Activated T-helper 17 cell treated with anti-CD3 and anti-CD28 coated beads, Interleukin-2, amount 50 U/mL, for 72 hours (primary cell): ENCODE data around the gene OR10A3. TPM values are rescaled to one million over a fixed set of nuclear protein-coding genes. Genes with fewer than 3 reads are reported as not detected.

ENCODE experiments used
- ATAC-seq: fragments of 150-1000 bp; cut with Tn5 transposase; replicated peaks from 2 replicates; pipeline ENCODE4 v1.10.0; 2021; ENCODE audit warnings: mild to moderate bottlenecking, moderate library complexity
- H3K27ac Mint-ChIP-seq: one replicate; pipeline ENCODE4 v1.8.0; 2022; ENCODE audit warnings: mixed read lengths
- H3K27me3 Mint-ChIP-seq: one replicate; pipeline ENCODE4 v1.8.0; 2022; ENCODE audit warnings: mixed read lengths
- H3K36me3 Mint-ChIP-seq: one replicate; pipeline ENCODE4 v1.8.0; 2022; ENCODE audit warnings: low read depth, mild to moderate bottlenecking, mixed read lengths
- H3K4me1 Mint-ChIP-seq: one replicate; pipeline ENCODE4 v1.8.0; 2022; ENCODE audit warnings: mixed read lengths
- H3K4me3 Mint-ChIP-seq: one replicate; pipeline ENCODE4 v1.8.0; 2022; ENCODE audit warnings: mild to moderate bottlenecking, mixed read lengths
- H3K9me3 Mint-ChIP-seq: one replicate; pipeline ENCODE4 v1.8.0; 2022; ENCODE audit warnings: mixed read lengths
- total RNA-seq, 2 donors: library from RNA; stranded (reverse); gene quantifications; one replicate each; pipeline ENCODE4 v1.2.3, GENCODE V29; 2022

Gene OR10A3
- total RNA-seq, 2 donors from 2014 or later: not detected

DNA sequence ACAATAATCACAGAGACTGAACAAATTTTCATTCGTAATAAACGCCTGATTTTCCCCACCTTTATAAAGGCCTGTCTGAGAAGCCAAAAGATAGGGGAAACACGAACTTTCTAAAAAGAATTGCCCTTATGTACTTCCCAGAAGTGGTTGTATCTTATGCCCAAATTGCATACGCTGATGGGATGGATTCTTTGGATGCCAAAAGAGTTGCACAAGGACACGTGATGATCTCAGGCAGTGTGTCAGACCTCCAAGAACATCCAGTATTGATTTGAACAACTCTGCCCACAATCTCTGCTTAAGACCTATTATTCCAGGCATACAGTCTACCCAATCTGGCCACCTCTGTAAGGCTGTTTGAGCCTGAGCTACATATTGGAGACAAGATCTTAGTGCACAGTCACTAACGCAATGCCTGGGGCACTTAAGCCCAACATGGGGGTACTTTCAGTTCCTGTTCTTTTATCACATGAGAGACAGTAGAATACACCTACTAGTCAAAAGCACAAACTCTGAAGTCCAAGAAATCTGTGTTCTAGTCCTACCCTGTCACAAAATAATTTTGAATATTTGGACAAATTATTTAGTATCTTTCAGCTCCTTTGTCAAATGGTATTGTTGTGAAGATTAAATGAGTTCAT lies 49.3 kb downstream of the OR10A3 start:
- ATAC-seq: no peak
- Mint-ChIP-seq H3K4me1 (no peaks in the 10 kb centered on the region), H3K36me3 (no peaks in the 10 kb centered on the region), H3K9me3 (no peaks in the 10 kb centered on the region), H3K4me3 (no peak overlapping the region), H3K27me3 (no peaks in the 10 kb centered on the region), H3K27ac (no peak overlapping the region)

- ATAC-seq: no peak
- H3K27ac Mint-ChIP-seq: no peak overlapping the region
- H3K9me3 Mint-ChIP-seq: no peaks in the 10 kb centered on the region
Observed at GRCh38 chr11:7890417-7891172, 50.9 kb downstream of the OR10A3 start.

DNA sequence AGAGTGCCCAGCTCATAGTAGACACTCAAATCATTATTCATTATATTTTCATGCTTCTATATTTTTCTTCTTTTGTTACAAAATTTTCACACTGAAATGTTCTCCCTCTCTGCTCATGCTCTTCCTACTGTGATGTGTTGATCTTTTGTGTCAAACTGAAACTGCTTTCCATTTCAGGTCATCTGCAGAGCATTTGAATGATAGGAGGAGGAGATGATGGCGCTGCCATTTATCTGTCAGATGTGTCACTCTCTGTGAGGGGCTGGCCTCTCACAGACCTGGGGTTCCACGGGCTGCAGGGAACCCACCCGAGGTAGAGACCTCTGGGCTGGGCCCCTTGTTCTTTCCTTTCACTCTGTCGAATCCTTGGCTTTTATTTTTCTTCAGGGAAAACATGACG lies 51.5 kb downstream of the OR10A3 start:
- Mint-ChIP-seq H3K27ac (no peak overlapping the region), H3K4me3 (no peak overlapping the region), H3K9me3 (no peaks in the 10 kb centered on the region), H3K27me3 (peaks cover 7% of the 10 kb centered on the region), H3K36me3 (no peaks in the 10 kb centered on the region), H3K4me1 (no peaks in the 10 kb centered on the region)
- no peak for ATAC-seq

More at GRCh38 chr11:7890417-7891172, 50.9 kb downstream of the OR10A3 start:
- H3K4me3 Mint-ChIP-seq: no peak overlapping the region
- peaks cover 6% of the 10 kb centered on the region for H3K27me3 Mint-ChIP-seq
- no peaks in the 10 kb centered on the region for H3K36me3 Mint-ChIP-seq
- H3K4me1 Mint-ChIP-seq: no peaks in the 10 kb centered on the region

Other genes starting within 250 kb of the OR10A3 start
- not detected for gene OVCH2, start 235.2 kb downstream of the OR10A3 start, total RNA-seq
- not detected for gene OR5P2, start 144.8 kb downstream of the OR10A3 start, total RNA-seq
- not detected for gene OR5P3, start 110.9 kb downstream of the OR10A3 start, total RNA-seq
- not detected for gene OR10A6, start 10.4 kb downstream of the OR10A3 start, total RNA-seq
- gene NLRP10, start 23.7 kb upstream of the OR10A3 start, total RNA-seq: not detected
- 100 to 1,000 TPM; 320 to 342 TPM for gene EIF3F, start 45.6 kb upstream of the OR10A3 start, total RNA-seq
- gene TUB, start 139.5 kb upstream of the OR10A3 start, total RNA-seq: under 1 TPM; 0.28 to 0.50 TPM
- gene RIC3, start 227.3 kb upstream of the OR10A3 start, total RNA-seq: 10 to 100 TPM; 11.5 to 13.4 TPM